Measurements from ENCODE around the gene MCTP1. TPM values are rescaled to one million over a fixed set of nuclear protein-coding genes. Genes with fewer than 3 reads are reported as not detected.

The MCTP1 gene
- total and polyA plus RNA-seq, 9 of the 15 experiments (the other 6 are each of a cell fraction or from before 2014, with no cell fraction given) = 0.04 to 0.93 (median 0.06) TPM; not detected in 4

GRCh38 chr5:95027775-95028174 is 257.1 kb downstream of the MCTP1 start:
- Histone ChIP-seq H3K27me3 (ENCODE audit: control insufficient read depth in 2 of 2, insufficient read depth in 2 of 2, low read length in 2 of 2) (no peaks in the 10 kb centered on the region), H3K9me1 (ENCODE audit: control insufficient read depth, insufficient read depth, low read length) (no peaks in the 10 kb centered on the region), H3K36me3 (ENCODE audit: control insufficient read depth, insufficient read depth, low read length) (no peaks in the 10 kb centered on the region), H2AFZ (ENCODE audit: low read depth, low read length) (no peak overlapping the region), H3K9ac (ENCODE audit: insufficient read depth in 1 of 2, low read depth in 2 of 2, low read length in 2 of 2) (no peak overlapping the region), H4K20me1 (replicated peaks; ENCODE audit: control insufficient read depth, insufficient read depth, low read length) (no peaks in the 10 kb centered on the region), H3K4me3 (no peak overlapping the region), H3K27ac (ENCODE audit: extremely low read depth, low read depth, low read length) (no peak overlapping the region), H3K4me2 (ENCODE audit: insufficient read depth, low read length) (no peak overlapping the region), H3K4me1 (replicated peaks in 1 of 2; ENCODE audit: control insufficient read depth in 2 of 2, insufficient read depth in 2 of 2, low read length in 2 of 2) (no peaks in the 10 kb centered on the region), H3K79me2 (ENCODE audit: control insufficient read depth, insufficient read depth, low read length) (no peaks in the 10 kb centered on the region), H3K9me3 (replicated peaks; ENCODE audit: control insufficient read depth, insufficient read depth, low read depth, low read length) (no peaks in the 10 kb centered on the region)
- in situ Hi-C loops (cut with MboI) = no loop called here
- ChIA-PET CTCF (ENCODE audit: low intra/inter-chr PET ratio) (no interaction called here), POLR2A (no interaction called here)
- ATAC-seq (no peak), FAIRE-seq (no peak), DNase-seq (ENCODE audit: extremely low read depth in 1 of 4, low spot score in 3 of 4) (no peak)
- 0% methylated on average over 3 of the region's 3 CpGs for WGBS (ENCODE audit: insufficient coverage, low coverage, missing lambda C conversion rate)
- BruUV-seq (replicated peaks) = no TSS peak
- TF ChIP-seq CHD4 (IDR thresholded peaks at IDR 0.05; ENCODE audit: insufficient read depth, insufficient replicate concordance, low read depth, low read length, poor library complexity, severe bottlenecking) = no peak
- no peak for TF ChIP-seq IRF1 (CRISPR knock-in tag; IDR thresholded peaks at IDR 0.05; ENCODE audit: borderline replicate concordance)
- TF ChIP-seq ZBTB8A (IDR thresholded peaks at IDR 0.05; ENCODE audit: partially characterized antibody) = no peak
- TF ChIP-seq NBN (IDR thresholded peaks at IDR 0.05; ENCODE audit: low read depth) = no peak
- TF ChIP-seq STAT6 (CRISPR knock-in tag; IDR thresholded peaks at IDR 0.05) = no peak
- no peak for TF ChIP-seq HOXB6 (CRISPR knock-in tag; IDR thresholded peaks at IDR 0.05; ENCODE audit: borderline replicate concordance)
- TF ChIP-seq RBBP5 (IDR thresholded peaks at IDR 0.05; ENCODE audit: borderline replicate concordance, insufficient read depth, low read length, poor library complexity, severe bottlenecking) = no peak
- TF ChIP-seq PPARD (CRISPR knock-in tag; IDR thresholded peaks at IDR 0.05) = no peak
- TF ChIP-seq NR2C2 (CRISPR knock-in tag; IDR thresholded peaks at IDR 0.05) = no peak
- TF ChIP-seq NR2C2 (tag; IDR thresholded peaks at IDR 0.05) = no peak
- no peak for TF ChIP-seq TCF7L2 (IDR thresholded peaks at IDR 0.05; ENCODE audit: low read depth, low read length)
- no peak for TF ChIP-seq FOXP1 (CRISPR knock-in tag; IDR thresholded peaks at IDR 0.05)
- TF ChIP-seq SETDB1 (IDR thresholded peaks at IDR 0.05; ENCODE audit: low read length) = no peak
- TF ChIP-seq HSF4 (CRISPR knock-in tag; IDR thresholded peaks at IDR 0.05; ENCODE audit: borderline replicate concordance) = no peak
- no peak for TF ChIP-seq BMI1 (IDR thresholded peaks at IDR 0.05; ENCODE audit: low read length)
- no peak for TF ChIP-seq ZFX (CRISPR knock-in tag; IDR thresholded peaks at IDR 0.05)
- TF ChIP-seq SMARCB1 (IDR thresholded peaks at IDR 0.05; ENCODE audit: insufficient read length, low read depth) = no peak
- no peak for TF ChIP-seq SREBF1 (IDR thresholded peaks at IDR 0.05; ENCODE audit: borderline replicate concordance, low read depth, low read length)
- no peak for TF ChIP-seq ARID2 (IDR thresholded peaks at IDR 0.05)
- no peak for TF ChIP-seq TAF9B (IDR thresholded peaks at IDR 0.05; ENCODE audit: partially characterized antibody)
- no peak for TF ChIP-seq PHB2 (IDR thresholded peaks at IDR 0.05; ENCODE audit: low read depth)
- intact Hi-C loops (cut with micrococcal nuclease) = no loop called here
